BLaER1 (cell line): ENCODE measurements around the gene SCGB2A2.

ENCODE experiments used
- H3K27ac ChIP-seq: shearing (Covaris generic); formaldehyde crosslinking; 2 replicates; pipeline ENCODE4 v1.8.1; 2022
- H3K27me3 ChIP-seq: shearing (Covaris generic); formaldehyde crosslinking; 2 replicates; pipeline ENCODE4 v1.8.1; 2022
- H3K36me3 ChIP-seq: shearing (Covaris generic); formaldehyde crosslinking; 2 replicates; pipeline ENCODE4 v1.8.1; 2022
- H3K4me1 ChIP-seq: shearing (Covaris generic); formaldehyde crosslinking; 2 replicates; pipeline ENCODE4 v1.8.1; 2022
- H3K4me2 ChIP-seq: shearing (Covaris generic); formaldehyde crosslinking; 2 replicates; pipeline ENCODE4 v1.8.1; 2022
- H3K4me3 ChIP-seq: shearing (Covaris generic); formaldehyde crosslinking; 2 replicates; pipeline ENCODE4 v1.8.1; 2022
- H3K9ac ChIP-seq: shearing (Covaris generic); formaldehyde crosslinking; 2 replicates; pipeline ENCODE4 v1.8.1; 2022
- H3K9me3 ChIP-seq: shearing (Covaris generic); formaldehyde crosslinking; 2 replicates; pipeline ENCODE4 v1.8.1; 2022
- H4K20me1 ChIP-seq: shearing (Covaris generic); formaldehyde crosslinking; 2 replicates; pipeline ENCODE4 v1.8.1; 2022
- Cebpa-rat ChIP-seq: shearing (Covaris generic); IDR thresholded peaks from 2 replicates; pipeline ENCODE4 v1.8.1; 2022

Gene SCGB2A2

GRCh38 chr11:62269654-62270278 lies at the start of gene SCGB2A2:
Gene SCGB2A2, plus strand, starts transcription at chr11:62270158. Its CDS starts 59 bp downstream, at chr11:62270217.
- no peaks in the 10 kb centered on the region for H3K27me3 ChIP-seq
- no peaks in the 10 kb centered on the region for H3K9me3 ChIP-seq
- no peaks in the 10 kb centered on the region for H3K4me1 ChIP-seq
- H3K9ac ChIP-seq, result no peak within 1 kb of the TSS
- no peak within 1 kb of the TSS for H3K4me2 ChIP-seq
- H3K27ac ChIP-seq, result no peak within 1 kb of the TSS
- no peak within 1 kb of the TSS for H3K4me3 ChIP-seq
- TF ChIP-seq Cebpa-rat, result no peak
- no peaks in the 10 kb centered on the region for H3K36me3 ChIP-seq
- no peaks in the 10 kb centered on the region for H4K20me1 ChIP-seq

- no peak overlapping the region for H3K4me2 ChIP-seq
- no peaks in the 10 kb centered on the region for H3K27me3 ChIP-seq
- H3K4me3 ChIP-seq, result no peak overlapping the region
- no peak overlapping the region for H3K27ac ChIP-seq
- H3K36me3 ChIP-seq, result no peaks in the 10 kb centered on the region
- H3K9me3 ChIP-seq, result peaks cover 36% of the 10 kb centered on the region
- no peak for TF ChIP-seq Cebpa-rat
- H3K9ac ChIP-seq, result no peak overlapping the region
- no peaks in the 10 kb centered on the region for H3K4me1 ChIP-seq
- no peaks in the 10 kb centered on the region for H4K20me1 ChIP-seq
Observed at GRCh38 chr11:62221498-62221897, 48.5 kb upstream of the SCGB2A2 start.

- H3K27me3 ChIP-seq, result no peaks in the 10 kb centered on the region
- H3K4me2 ChIP-seq, result no peak overlapping the region
- H4K20me1 ChIP-seq, result no peaks in the 10 kb centered on the region
- no peaks in the 10 kb centered on the region for H3K4me1 ChIP-seq
- no peaks in the 10 kb centered on the region for H3K36me3 ChIP-seq
- TF ChIP-seq Cebpa-rat, result no peak
- no peak overlapping the region for H3K9ac ChIP-seq
- H3K9me3 ChIP-seq, result peaks cover 36% of the 10 kb centered on the region
- H3K4me3 ChIP-seq, result no peak overlapping the region
- no peak overlapping the region for H3K27ac ChIP-seq
Observed at GRCh38 chr11:62223095-62223494, 46.9 kb upstream of the SCGB2A2 start.

DNA sequence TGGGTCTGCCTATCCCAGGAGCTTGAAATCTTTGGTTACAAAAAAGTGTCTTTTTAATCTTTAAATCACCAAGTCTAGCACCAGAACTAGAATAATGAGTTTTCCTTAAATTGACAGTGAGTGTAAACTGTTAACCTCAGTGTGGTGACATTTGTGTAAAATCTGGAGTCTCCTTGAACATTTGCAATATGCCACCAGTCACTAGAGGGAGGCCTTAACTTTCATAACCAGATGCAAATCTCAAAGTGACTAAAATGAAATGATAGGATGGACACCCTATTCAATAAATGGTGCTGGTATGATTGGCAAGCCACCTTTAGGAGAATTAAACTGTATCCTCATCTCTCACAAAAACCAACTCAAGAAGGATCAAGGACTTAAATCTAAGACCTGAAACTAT lies 36.2 kb upstream of the SCGB2A2 start:
- Histone ChIP-seq H4K20me1 (no peaks in the 10 kb centered on the region), H3K4me1 (no peaks in the 10 kb centered on the region), H3K9ac (no peak overlapping the region), H3K4me3 (no peak overlapping the region), H3K36me3 (no peaks in the 10 kb centered on the region), H3K27ac (no peak overlapping the region), H3K27me3 (no peaks in the 10 kb centered on the region), H3K4me2 (no peak overlapping the region), H3K9me3 (no peaks in the 10 kb centered on the region)
- no peak for TF ChIP-seq Cebpa-rat

DNA sequence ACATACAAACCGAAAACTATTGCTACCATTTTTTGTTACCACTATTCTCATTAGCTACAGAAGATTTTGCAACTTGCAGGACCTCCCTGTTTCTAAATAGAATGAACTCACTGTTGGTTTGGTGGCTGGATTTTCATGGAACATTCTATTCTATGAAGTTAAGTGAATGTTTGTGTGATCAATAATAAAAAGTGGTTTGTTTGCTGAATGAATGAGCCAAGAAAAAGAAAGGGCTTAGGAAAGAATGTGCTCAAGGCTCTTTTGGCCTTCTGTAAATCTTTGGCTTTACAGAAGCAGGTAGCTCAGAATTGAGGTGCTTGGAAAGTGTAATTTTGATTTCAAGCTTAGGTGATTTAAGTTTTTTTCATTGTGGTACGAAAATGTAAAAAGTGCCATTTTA lies 33.8 kb upstream of the SCGB2A2 start:
- Histone ChIP-seq H3K4me2 (no peak overlapping the region), H3K9ac (no peak overlapping the region), H3K27me3 (no peaks in the 10 kb centered on the region), H3K4me3 (no peak overlapping the region), H4K20me1 (no peaks in the 10 kb centered on the region), H3K4me1 (no peaks in the 10 kb centered on the region), H3K27ac (no peak overlapping the region), H3K36me3 (no peaks in the 10 kb centered on the region), H3K9me3 (no peaks in the 10 kb centered on the region)
- no peak for TF ChIP-seq Cebpa-rat

DNA sequence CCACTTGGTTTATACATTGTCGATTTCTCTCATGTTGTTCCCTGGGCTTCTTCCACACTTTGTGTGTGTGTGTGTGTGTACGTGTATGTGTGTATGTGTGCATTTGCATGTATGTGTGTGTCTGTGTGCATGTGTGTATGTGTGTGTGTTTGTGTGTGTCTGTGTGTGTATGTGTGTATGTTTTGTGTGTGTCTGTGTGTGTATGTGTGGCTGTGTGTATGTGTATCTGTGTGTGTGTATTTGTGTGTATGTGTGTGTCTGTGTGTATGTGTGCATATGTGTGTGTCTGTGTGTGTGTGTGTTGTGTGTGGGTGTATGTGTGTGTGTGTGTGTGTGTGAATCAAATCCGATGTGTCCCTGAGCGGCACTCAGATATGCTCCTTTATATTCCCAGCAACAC lies 32.5 kb upstream of the SCGB2A2 start:
- Histone ChIP-seq H3K4me1 (no peaks in the 10 kb centered on the region), H4K20me1 (no peaks in the 10 kb centered on the region), H3K27me3 (no peaks in the 10 kb centered on the region), H3K27ac (no peak overlapping the region), H3K4me2 (no peak overlapping the region), H3K9me3 (no peaks in the 10 kb centered on the region), H3K4me3 (no peak overlapping the region), H3K36me3 (no peaks in the 10 kb centered on the region), H3K9ac (no peak overlapping the region)
- TF ChIP-seq Cebpa-rat, result no peak

DNA sequence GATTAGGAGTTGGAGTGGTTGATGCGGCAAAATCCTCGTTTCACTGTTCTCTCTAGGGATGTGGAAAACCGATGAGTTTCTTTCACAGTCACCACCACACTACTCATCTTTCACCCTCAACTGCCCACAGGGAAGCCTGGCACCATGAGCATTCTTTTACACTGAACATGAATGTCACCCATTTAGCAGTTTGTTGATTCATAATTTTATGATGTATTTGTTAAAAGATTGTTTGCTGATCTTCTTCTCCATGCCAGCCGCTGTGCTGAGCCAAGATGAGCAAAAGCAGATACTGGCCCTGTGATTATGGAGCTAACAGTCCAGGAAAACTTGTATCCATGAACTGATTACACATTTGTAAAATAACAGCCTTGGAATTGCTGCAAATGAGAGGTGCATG lies 31.8 kb upstream of the SCGB2A2 start:
- no peaks in the 10 kb centered on the region for H3K9me3 ChIP-seq
- H3K9ac ChIP-seq, result no peak overlapping the region
- no peak overlapping the region for H3K27ac ChIP-seq
- no peaks in the 10 kb centered on the region for H3K36me3 ChIP-seq
- H4K20me1 ChIP-seq, result no peaks in the 10 kb centered on the region
- no peaks in the 10 kb centered on the region for H3K4me1 ChIP-seq
- H3K27me3 ChIP-seq, result no peaks in the 10 kb centered on the region
- no peak overlapping the region for H3K4me2 ChIP-seq
- H3K4me3 ChIP-seq, result no peak overlapping the region
- TF ChIP-seq Cebpa-rat, result no peak

GRCh38 chr11:62241095-62241494 lies 28.9 kb upstream of the SCGB2A2 start:
- Histone ChIP-seq H3K4me1 (no peaks in the 10 kb centered on the region), H3K4me2 (no peak overlapping the region), H4K20me1 (no peaks in the 10 kb centered on the region), H3K4me3 (no peak overlapping the region), H3K9me3 (no peaks in the 10 kb centered on the region), H3K27me3 (no peaks in the 10 kb centered on the region), H3K36me3 (no peaks in the 10 kb centered on the region), H3K27ac (no peak overlapping the region), H3K9ac (no peak overlapping the region)
- TF ChIP-seq Cebpa-rat, result no peak

- Histone ChIP-seq H3K27ac (no peak within 1 kb of the TSS), H3K9me3 (no peaks in the 10 kb centered on the region), H3K36me3 (no peaks in the 10 kb centered on the region), H3K27me3 (no peaks in the 10 kb centered on the region), H3K4me3 (no peak within 1 kb of the TSS), H3K4me2 (no peak within 1 kb of the TSS), H3K9ac (no peak within 1 kb of the TSS), H3K4me1 (peaks cover under 1% of the 10 kb centered on the region; the same call in 1 of the 2 replicates), H4K20me1 (no peaks in the 10 kb centered on the region)
- no peak for TF ChIP-seq Cebpa-rat
Observed at GRCh38 chr11:62242021-62242420, 27.9 kb upstream of the SCGB2A2 start, which contains the start of gene SCGB1D2. Gene SCGB1D2, plus strand, starts transcription at chr11:62242239. Its CDS starts 69 bp downstream, at chr11:62242308.

GRCh38 chr11:62245271-62245753 lies 24.6 kb upstream of the SCGB2A2 start:
- TF ChIP-seq Cebpa-rat, result no peak
- Histone ChIP-seq H3K27me3 (no peaks in the 10 kb centered on the region), H4K20me1 (no peaks in the 10 kb centered on the region), H3K4me3 (no peak overlapping the region), H3K9ac (no peak overlapping the region), H3K27ac (no peak overlapping the region), H3K36me3 (no peaks in the 10 kb centered on the region), H3K9me3 (peaks cover 3% of the 10 kb centered on the region), H3K4me1 (peaks cover 15% of the 10 kb centered on the region), H3K4me2 (no peak overlapping the region)

- TF ChIP-seq Cebpa-rat, result no peak
- no peak overlapping the region for H3K9ac ChIP-seq
- H3K27me3 ChIP-seq, result no peaks in the 10 kb centered on the region
Observed at GRCh38 chr11:62251698-62252097, 18.3 kb upstream of the SCGB2A2 start.

More at GRCh38 chr11:62251698-62252097, 18.3 kb upstream of the SCGB2A2 start:
- H3K9me3 ChIP-seq, result peaks cover 42% of the 10 kb centered on the region
- H3K4me2 ChIP-seq, result no peak overlapping the region
- H3K4me3 ChIP-seq, result no peak overlapping the region
- no peaks in the 10 kb centered on the region for H3K36me3 ChIP-seq
- no peaks in the 10 kb centered on the region for H4K20me1 ChIP-seq
- peaks cover 15% of the 10 kb centered on the region for H3K4me1 ChIP-seq
- no peak overlapping the region for H3K27ac ChIP-seq
